GM21786 (cell line): ENCODE results near the gene EGFR.

ENCODE experiments used
- ATAC-seq: cut with Tn5 transposase; IDR thresholded peaks from one replicate; pipeline ENCODE4 v1.9.1; 2021; ENCODE audit not compliant: unreplicated experiment

The EGFR gene

DNA sequence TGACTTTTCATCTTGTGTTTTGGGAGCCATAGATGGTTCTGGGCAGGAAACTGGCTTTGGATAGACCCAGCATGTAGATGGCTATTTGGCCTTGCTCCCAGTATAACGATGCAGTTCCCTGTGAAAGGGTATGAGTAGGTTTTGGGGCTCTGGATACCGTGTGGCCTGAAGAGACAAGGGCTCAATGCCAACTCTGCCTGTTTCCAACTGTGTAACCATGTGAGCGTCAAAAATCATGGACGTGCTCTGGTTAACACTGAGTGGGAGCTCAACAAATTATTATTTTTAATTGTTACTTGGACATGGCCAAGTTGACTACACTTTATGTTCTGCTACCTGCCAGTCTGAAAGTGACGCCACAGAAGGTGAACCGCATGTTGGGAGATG lies 41.8 kb downstream of the EGFR start:
- ATAC-seq, result no peak

DNA sequence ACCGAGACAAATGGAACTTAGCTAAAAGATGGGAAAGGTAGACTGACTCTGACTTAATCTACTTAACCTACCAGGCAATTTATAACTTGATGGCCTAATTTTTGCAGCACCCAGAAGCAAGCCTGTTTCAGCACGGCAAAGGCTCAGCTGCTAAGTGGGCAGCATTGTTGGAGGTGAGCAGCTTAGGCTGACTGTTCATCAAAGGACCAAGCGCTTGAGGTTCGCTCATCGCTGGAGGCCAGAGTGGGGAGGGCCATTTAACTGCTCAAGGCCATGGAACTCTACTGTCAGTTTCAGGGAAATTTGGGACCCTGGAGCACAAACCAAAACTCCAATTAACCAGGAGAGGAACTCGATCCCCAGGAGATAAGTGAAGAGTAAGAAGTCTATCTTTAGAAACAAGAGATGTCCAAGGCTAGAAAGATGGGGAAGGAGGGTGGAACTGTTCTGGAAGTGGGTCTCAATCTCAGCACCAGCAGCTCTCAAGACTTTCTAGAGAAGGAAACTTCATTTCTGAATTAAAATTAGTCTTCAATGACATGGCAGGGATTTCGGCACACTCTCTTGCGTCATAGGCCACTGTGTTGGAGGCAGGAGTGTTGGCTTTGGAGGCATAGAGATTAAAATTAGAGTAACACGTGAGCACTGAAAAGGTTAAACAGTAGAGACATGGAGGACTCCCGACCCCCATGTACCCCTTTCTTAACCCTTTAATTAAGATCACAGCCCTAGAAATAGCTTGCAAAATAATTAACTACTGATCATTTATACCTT lies 43.1 kb downstream of the EGFR start:
- ATAC-seq, result no peak

DNA sequence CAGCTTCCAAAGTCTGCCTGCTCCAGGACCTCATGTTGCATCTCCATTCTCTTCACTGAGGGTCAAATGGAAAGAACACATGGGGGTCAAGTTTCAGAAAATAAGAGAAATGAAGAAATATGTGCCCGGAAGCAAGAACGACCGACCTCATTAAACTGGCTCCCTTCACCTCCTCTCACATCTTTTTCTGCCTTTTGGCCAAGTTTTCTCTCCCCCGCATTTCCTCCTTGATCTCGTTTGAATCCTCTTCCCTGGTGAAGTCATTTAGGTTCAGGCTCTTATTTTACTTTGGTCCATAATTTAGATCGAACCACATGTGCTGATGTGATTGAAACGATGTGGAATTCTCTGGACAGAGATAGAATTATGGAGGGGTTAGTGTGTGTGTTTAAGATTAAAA lies 44.2 kb downstream of the EGFR start:
- no peak for ATAC-seq

DNA sequence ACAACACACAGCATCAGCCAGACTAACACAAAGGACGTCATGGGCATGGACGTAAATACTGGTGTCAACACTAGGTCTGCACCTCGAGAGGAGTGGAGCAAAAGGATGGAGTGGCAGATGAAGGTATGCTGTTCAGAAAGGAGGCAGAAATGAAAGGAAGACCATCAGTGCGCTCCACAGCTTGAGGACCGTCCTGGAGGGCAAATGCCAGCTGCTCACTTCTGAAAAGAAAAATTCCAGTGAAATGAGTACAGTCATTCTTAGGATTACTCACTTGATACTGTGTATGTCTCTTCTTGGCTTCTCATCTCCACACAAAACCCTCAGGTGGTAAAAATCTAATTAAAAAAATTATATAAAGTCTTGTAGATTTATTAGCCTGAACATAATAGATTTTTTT lies 44.8 kb downstream of the EGFR start:
- no peak for ATAC-seq

DNA sequence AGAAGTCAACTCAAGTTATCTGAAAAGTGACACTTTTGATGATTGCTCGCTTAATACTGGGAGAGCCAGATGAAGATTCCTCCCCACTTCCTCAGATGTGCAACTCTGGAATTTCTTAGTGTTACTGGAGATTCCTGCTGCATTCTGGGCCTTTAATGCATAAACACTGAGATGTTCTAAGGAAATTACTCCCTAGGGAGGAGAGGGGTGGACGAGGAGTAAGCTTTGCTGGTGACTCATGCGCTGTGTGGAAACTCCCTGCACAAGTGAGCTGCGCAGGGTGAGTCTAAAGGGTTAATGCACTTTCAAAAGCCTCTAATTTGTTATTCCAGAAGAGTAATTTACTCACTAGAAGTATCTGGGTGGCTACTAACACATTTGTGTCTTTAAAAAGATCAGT lies 46.3 kb downstream of the EGFR start:
- ATAC-seq, result peak; percentile 48

DNA sequence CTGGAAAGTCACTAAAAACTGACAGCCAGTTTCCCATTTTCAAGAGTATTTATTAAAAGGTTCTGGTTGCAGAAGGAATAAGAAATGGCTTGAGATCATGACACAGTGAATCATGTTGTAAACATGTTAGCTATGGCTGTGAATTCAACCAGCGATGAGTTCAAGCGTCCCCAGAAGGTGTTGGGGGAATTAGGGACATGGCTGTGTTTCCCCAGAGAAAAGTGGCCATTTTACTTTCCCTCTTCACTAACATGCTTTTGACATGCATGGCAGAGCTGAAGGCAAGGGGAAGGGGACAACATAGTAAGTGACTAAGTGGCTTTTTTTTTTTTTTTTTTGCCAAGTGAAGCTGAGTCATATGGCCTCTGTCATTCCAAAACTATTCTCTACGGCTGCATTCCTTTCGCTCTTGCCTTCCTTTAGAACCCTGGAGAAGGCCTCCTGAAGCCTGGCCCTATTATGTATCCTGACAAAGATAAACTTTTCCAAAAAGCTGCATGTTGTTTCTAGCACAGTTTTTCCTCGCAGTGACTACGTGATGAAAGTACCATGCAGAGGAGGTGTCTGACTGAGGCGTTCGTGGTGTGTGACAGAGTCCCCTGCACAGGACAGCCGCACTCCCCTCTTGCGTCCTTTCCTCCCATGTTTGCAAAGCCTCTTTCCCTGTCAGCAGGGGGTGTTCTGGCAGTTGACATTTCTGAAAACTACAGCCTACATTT lies 46.9 kb downstream of the EGFR start:
- peak; percentile 63 for ATAC-seq

DNA sequence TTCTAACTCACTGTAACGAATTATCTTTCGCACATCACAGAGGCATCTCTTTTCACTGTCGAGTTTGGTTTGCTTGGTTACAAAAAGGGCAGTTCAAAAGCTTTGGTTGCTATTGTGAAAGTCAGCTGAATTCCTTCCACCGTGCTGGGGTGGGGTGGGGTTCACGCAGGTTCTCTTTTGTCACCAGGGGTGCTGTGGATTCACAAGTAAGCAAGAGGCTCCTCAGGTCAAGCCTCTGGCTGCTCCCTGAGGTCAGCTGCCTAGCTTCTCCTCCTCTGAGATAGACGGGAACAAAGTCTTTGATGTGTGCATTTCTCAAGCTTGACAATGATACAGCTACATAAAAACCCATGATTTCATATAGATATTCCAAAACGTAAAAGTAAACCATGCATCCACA lies 47.7 kb downstream of the EGFR start:
- ATAC-seq, result no peak

DNA sequence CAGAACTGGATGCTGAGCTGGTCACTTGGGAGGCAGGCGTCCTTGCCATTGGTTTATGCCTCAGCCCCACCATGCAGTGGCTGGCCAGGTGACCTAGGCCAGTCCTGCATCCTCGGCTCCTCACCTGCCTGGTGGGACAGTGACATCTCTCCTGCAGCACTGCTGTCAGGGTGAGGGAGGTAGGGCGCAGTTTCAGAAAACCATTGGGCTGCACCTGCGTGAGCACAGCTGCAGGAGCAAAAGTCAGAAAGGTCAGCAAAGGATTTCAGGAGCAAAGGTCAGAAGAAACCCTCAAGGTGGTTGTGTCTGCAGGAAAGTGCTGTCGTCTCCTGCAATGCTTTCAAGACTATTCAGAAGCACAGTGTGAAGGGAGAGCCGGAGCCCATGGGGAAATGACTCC lies 48.1 kb downstream of the EGFR start:
- no peak for ATAC-seq

DNA sequence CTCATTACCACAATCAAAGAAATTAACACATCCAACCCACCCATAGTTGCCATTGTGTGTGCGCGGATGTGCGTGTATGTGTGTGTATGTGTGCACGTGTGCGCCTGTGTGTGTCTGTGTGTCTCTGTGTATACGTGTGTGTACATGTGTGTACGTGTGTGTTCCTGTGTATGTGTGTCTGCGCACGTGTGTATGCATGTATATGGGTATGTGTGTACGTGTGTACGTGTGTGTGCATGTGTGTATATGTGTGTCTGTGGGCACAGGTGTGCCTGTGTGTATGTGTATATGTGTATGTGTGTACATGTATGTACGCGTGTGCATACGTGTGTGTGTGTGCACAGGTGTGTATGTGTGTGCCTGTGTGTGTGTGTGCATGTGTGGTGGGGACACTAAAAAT lies 48.9 kb downstream of the EGFR start:
- no peak for ATAC-seq

DNA sequence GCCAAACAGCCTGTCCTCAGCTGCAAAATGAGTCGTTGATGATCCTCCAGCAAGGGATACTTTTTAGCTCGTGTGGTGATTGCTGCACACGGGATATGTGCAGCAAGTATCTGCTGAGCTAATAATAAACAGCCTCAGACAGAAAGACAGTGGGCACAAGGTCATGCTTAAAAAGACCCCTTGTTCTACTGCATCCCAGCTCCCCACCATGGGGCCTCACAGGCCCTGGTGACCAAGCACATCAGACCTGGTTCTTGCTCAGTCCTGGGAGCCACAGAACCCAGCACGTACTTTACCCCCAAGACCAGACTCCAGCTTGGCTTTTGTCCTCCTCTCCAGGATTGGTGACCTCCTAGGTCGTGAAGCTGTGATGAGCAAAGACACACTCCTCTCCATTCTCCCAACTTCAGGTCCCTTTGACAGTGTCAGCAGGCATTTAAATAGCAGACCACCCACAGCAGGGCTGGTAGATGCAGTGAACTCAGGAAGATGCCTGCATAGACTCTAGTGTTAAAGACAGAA lies 50.5 kb downstream of the EGFR start:
- ATAC-seq, result no peak

DNA sequence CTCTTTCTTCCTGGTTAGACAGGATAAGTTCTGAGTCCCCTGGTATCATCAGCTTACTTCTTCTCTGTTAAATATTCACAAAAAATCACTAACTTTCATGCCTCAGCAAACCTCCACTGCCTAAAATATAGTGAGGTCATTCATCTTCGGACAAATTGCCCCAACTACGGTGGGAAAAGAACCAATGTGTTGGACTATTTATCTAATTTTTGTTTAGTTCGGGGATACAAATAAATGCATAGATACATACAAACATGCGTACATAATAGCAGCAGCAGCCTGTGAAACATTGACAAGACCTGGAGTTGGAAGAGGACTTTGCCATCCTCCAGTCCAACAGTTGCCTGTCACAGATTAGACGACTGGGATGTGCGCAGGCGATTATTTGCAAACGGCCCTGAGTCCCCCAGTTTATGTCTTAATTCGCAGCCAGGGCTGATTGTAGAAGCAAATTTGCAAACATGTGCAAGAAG lies 51.5 kb downstream of the EGFR start:
- ATAC-seq, result no peak

DNA sequence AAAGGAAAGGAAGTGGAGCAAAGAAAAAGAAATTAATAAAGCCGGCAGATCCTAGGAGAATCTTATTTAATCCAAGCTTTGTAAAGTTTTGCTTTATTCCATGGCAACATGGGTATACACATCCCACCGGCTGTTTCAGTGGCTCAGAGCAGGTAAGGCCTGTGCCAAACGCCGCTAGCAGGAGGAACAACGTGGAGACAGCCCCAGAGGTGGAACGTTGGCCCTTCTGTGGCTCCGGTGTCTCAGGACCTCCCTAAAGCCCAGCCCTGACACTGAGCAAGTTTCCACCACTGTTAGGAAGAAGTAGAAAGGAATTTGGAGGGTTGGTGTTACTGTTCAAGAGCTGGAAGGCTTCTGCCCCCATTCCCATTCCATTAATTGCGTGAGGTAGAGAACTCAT lies 52.0 kb downstream of the EGFR start:
- no peak for ATAC-seq

DNA sequence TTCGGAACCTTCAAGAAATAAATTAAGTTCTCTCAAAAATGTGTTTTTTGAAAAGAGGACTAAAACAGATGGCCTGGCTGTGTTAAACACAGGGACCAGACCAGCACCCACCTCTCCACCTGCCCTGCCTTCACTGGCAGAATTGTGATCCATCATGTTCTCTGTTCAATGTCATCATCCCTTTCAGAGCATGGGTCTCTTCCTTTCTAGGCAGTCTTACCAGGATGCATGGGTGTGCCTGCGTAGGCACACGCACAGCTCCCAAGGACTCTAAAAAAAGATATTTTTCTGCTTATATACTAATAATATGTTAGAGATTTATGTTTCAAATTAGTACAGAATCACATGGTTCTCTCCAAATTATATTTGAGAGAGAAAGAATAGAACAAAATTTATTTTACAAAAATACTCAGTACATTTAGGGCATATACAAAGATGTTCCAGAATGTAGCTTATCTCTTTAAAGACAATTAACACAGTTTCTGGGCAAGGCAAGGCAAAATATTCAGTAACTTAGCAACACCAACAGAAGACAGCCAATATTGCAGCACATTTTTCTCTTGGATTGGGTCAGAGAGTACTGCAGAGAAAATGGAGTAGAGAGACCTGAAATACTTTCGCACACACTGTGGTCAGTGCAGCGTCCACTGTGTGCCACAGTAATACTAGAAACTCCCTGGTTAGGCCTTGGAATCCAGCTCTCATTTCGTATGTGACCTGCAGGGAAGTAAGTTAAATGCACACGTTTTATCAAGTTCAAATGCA lies 52.8 kb downstream of the EGFR start:
- ATAC-seq, result no peak

DNA sequence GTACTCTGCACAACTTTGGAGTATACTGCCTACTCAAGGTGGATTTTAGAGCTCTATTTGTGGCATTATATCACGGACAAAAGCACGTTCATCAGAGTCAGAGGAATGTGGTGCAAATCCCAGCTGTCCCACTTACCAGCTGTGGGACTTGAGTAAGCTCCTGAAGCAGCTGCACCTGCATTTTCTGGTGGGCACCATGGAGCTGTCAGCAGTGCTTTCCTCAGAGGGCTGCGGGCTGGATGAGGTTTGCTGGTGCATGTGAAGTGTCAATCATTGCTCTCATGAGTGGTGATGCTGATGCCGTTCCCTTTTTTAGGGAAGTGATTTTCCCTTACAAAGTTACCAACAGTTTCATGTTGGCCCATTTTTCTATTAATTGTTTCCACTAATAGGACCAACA lies 53.4 kb downstream of the EGFR start:
- ATAC-seq, result no peak

DNA sequence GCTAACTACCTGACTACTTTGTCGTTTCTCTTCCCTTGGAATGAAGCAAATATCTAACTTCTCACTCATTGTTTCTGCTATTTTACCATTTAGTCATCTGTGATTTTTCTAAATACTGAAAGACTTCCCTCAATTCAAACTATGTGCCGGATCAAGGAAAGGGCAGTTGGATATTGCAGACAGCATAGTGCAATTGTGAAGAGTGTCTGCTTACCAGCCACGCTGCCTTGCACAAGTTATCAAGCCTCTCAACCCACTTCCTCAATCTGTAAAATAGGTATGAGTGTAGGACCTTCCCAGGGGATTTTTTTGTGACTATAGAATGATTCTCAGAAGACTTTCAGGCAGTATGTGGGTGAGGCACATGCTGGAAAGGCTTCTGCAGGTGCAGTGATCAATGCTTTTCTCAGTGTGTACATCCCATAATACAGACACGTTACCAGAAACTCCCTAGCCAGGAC lies 54.3 kb downstream of the EGFR start:
- peak; percentile 49 for ATAC-seq

DNA sequence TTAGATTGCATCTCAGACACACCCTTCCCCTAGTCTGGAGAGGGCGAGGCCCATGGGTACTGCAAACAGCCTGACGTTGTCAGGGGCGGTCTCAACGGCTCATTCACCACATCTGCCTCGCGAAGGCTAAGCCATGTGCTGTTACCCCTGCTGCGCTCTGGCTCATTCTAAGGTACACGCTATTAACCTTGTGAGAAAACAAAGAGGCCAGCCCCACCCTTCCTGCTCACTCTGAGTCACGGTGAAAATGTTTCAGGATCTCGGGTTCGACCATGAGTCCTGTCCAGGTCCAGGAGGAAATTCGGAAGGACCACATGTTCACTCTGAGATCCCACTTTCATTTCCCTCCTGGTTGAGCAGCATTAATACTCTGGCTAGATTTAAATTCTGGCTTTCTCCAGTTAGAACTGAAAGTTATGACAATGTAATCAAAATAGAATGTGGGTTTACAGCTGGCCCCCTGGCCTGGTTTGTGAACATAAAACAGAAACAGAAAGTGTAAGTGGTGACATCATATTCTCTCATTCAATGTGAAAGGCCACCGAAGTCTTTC lies 55.2 kb downstream of the EGFR start:
- ATAC-seq, result peak; percentile 87

DNA sequence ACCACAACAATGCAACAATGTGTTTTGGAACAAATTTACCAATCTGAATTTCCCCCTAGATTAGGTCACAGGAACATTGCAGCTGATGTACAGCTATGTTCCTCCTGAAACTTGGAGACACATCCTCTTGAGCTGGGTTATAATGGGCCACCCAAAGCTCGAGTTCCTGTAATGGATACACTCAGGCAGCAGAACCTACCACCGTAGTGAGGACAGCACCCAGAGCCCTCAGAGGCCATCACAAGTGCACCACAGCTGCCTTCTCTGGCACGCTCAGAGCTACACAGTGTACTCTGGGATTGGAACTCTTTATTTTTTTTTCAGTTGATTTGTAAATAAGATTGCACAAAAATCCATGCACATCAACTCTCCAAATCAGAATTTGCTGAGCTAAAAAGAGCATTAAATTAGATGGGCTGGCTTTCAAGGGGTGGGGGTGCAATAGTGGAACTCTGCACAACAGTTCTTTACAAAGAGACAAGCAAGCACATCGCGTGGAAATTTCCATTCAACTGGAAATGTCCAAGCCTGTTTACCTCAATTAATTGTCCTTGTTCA lies 56.7 kb downstream of the EGFR start:
- ATAC-seq, result no peak

DNA sequence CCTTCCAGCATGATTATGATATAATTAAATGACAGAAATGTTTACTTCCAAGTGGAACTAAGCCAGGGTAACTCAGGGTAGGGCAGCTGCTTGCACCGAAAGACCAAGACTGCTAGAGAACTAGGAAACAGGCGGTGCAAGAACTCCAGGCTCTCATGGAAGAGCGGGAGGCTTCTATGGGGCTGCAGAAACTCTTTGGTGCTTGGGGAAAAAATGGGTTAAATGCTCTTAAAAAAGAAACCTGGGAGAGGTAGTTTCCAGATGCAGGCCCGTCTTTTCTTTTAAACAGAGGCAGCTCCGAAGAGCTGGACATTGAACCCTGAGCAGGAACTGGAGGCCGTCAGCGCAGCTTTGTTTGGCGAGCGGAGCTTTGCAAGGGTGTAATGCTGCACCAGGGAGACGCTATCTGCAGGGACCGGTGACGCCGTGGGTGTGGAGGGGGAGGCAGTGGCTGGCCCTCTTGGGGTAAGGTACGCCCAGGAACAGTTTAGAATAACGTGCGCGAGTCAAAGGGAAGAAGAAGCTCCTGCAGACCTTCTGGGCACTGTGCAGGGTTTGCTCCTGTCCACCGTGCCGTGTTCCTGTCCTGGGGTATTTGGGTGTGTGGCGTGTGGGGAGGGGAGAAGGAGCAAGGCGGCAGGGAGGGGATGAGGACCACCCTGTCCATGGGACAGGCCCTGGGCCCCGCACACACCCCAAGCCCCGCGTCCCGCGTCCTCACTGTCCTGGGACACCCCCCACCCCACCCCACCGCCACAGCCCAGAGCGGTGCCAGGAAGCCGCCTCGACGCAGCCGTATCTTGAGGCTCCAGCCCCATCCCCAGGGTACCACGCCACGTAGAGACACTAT lies 59.0 kb downstream of the EGFR start:
- ATAC-seq, result no peak

DNA sequence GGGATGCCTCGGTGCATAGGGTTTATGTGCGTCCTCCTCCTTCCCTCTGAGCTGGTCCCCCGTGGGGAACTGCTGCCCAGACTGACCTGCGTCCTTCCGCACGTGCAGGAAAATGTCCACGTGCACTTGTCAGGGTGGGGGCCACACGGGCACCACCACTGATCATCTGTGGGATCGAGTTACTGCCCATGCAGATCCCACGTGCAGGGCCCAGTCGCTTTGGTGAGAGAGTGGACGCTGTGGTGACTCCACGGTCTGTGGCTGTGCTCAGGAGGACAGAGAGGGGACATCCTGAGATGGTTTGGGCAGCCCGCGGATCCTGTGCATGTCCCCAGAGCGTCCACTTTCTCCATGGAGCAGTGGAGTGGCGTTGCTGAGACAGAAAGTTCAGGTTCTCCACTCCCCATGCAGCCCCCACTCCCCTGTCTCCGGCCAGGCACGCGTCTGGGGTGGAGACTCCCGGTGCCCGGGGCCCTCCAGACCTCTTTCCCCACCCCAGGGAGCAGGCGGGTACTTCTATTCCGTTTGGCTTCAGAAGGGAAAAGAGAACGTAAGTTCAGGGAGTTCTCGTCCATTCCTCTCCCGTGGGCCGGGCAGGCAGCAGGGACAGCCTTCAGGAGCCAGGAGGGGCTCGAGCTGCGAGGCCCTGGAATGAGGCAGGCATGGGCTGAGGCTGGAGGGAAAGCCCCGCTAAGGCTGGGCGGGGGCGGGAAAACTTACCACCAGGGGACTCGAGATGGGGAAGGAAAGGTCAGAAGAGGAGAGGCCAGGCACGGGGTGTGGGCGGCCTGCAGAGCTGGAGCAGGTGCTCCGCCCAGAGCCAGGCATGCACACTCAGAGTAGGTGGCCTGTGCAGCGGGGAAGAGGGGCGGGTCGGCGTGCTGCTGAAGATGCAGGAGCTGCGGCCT lies 59.9 kb downstream of the EGFR start:
- ATAC-seq, result no peak
